Measurements from ENCODE around the gene SAE1. TPM values are rescaled to one million over a fixed set of nuclear protein-coding genes. Genes with fewer than 3 reads are reported as not detected.

The SAE1 gene
- total RNA-seq, 1 experiment from 2014 or later: 174 TPM

- CTCF ChIA-PET: no interaction called here
- peaks cover 12% of the 10 kb centered on the region for H3K4me1 Mint-ChIP-seq (ENCODE audit: low read depth, unreplicated experiment)
- no peak overlapping the region for H3K27ac Mint-ChIP-seq (ENCODE audit: unreplicated experiment)
- no TSS peak for BruUV-seq (replicated peaks)
- H3K4me3 Mint-ChIP-seq (ENCODE audit: low read depth, unreplicated experiment): no peak overlapping the region
- no peak for TF ChIP-seq CTCF (IDR thresholded peaks at IDR 0.05; ENCODE audit: unreplicated experiment)
- no peak for DNase-seq
- no peaks in the 10 kb centered on the region for H3K27me3 Mint-ChIP-seq (ENCODE audit: unreplicated experiment)
- intact Hi-C loops (cut with micrococcal nuclease; ENCODE audit: unreplicated experiment): no loop called here
- no peaks in the 10 kb centered on the region for H3K9me3 Mint-ChIP-seq (ENCODE audit: low read depth, unreplicated experiment)
- H3K36me3 Mint-ChIP-seq (ENCODE audit: insufficient read depth, unreplicated experiment): peaks cover 83% of the 10 kb centered on the region
These were observed 44.4 kb upstream of the SAE1 start for GRCh38 chr19:47086280-47086679.

GRCh38 chr19:47089767-47090350 lies 40.8 kb upstream of the SAE1 start:
- Mint-ChIP-seq H3K9me3 (ENCODE audit: low read depth, unreplicated experiment) (no peaks in the 10 kb centered on the region), H3K27ac (ENCODE audit: unreplicated experiment) (peak overlapping the region; percentile 26), H3K36me3 (ENCODE audit: insufficient read depth, unreplicated experiment) (peaks cover 85% of the 10 kb centered on the region), H3K4me3 (ENCODE audit: low read depth, unreplicated experiment) (no peak overlapping the region), H3K27me3 (ENCODE audit: unreplicated experiment) (no peaks in the 10 kb centered on the region), H3K4me1 (ENCODE audit: low read depth, unreplicated experiment) (peaks cover 27% of the 10 kb centered on the region)
- no TSS peak for BruUV-seq (replicated peaks)
- CTCF ChIA-PET: no interaction called here
- no peak for TF ChIP-seq CTCF (IDR thresholded peaks at IDR 0.05; ENCODE audit: unreplicated experiment)
- DNase-seq: no peak
- intact Hi-C loops (cut with micrococcal nuclease; ENCODE audit: unreplicated experiment): no loop called here

- no peak overlapping the region for H3K4me3 Mint-ChIP-seq (ENCODE audit: low read depth, unreplicated experiment)
- intact Hi-C loops (cut with micrococcal nuclease; ENCODE audit: unreplicated experiment): no loop called here
- no peak overlapping the region for H3K27ac Mint-ChIP-seq (ENCODE audit: unreplicated experiment)
- no peaks in the 10 kb centered on the region for H3K27me3 Mint-ChIP-seq (ENCODE audit: unreplicated experiment)
- DNase-seq: no peak
- CTCF ChIA-PET: no interaction called here
- BruUV-seq (replicated peaks): no TSS peak
- H3K9me3 Mint-ChIP-seq (ENCODE audit: low read depth, unreplicated experiment): no peaks in the 10 kb centered on the region
- H3K4me1 Mint-ChIP-seq (ENCODE audit: low read depth, unreplicated experiment): peaks cover 61% of the 10 kb centered on the region
- TF ChIP-seq CTCF (IDR thresholded peaks at IDR 0.05; ENCODE audit: unreplicated experiment): no peak
- H3K36me3 Mint-ChIP-seq (ENCODE audit: insufficient read depth, unreplicated experiment): peaks cover 78% of the 10 kb centered on the region
These were observed 37.4 kb upstream of the SAE1 start for GRCh38 chr19:47093254-47093653.

GRCh38 chr19:47093841-47094240 lies 36.8 kb upstream of the SAE1 start:
- Mint-ChIP-seq H3K4me3 (ENCODE audit: low read depth, unreplicated experiment) (no peak overlapping the region), H3K4me1 (ENCODE audit: low read depth, unreplicated experiment) (peaks cover 67% of the 10 kb centered on the region), H3K27me3 (ENCODE audit: unreplicated experiment) (no peaks in the 10 kb centered on the region), H3K27ac (ENCODE audit: unreplicated experiment) (no peak overlapping the region), H3K9me3 (ENCODE audit: low read depth, unreplicated experiment) (no peaks in the 10 kb centered on the region), H3K36me3 (ENCODE audit: insufficient read depth, unreplicated experiment) (peaks cover 81% of the 10 kb centered on the region)
- no peak for DNase-seq
- intact Hi-C loops (cut with micrococcal nuclease; ENCODE audit: unreplicated experiment): no loop called here
- no TSS peak for BruUV-seq (replicated peaks)
- CTCF ChIA-PET: no interaction called here
- no peak for TF ChIP-seq CTCF (IDR thresholded peaks at IDR 0.05; ENCODE audit: unreplicated experiment)

All from Calu3 (cell line).